Naive B cell (primary cell): ENCODE measurements around the gene TANC1. TPM values are rescaled to one million over a fixed set of nuclear protein-coding genes. Genes with fewer than 3 reads are reported as not detected.
"Not testable (repeated sequence)": the region's sequence is repeated elsewhere in the genome, so short reads cannot be mapped to it uniquely, and the experiment has no call there.

ENCODE experiments used
- ATAC-seq, 2 donors: fragments of 150-1000 bp; cut with Tn5 transposase; 2 replicates each; pipeline ENCODE4 v1.10.0; 2021; ENCODE audit warnings: low read depth in 2 of 2, mild to moderate bottlenecking in 2 of 2, moderate library complexity in 2 of 2
- DNase-seq: peaks from one replicate; pipeline ENCODE4 v3.0.0; 2022
- H3K27ac Mint-ChIP-seq, 6 donors: one replicate each; pipeline ENCODE4 v1.8.0; 2020 to 2022; ENCODE audit warnings: mild to moderate bottlenecking in 6 of 6, mixed read lengths in 6 of 6, moderate library complexity in 5 of 6, inconsistent platforms in 2 of 6
- H3K27me3 Mint-ChIP-seq, 3 donors: one replicate each; pipeline ENCODE4 v1.8.0; 2021 to 2022; ENCODE audit warnings: mixed read lengths in 3 of 3, mild to moderate bottlenecking in 1 of 3
- H3K36me3 Mint-ChIP-seq, 2 donors: one replicate each; pipeline ENCODE4 v1.8.0; 2020 to 2022; ENCODE audit warnings: mixed read lengths in 2 of 2, inconsistent platforms in 1 of 2, mild to moderate bottlenecking in 1 of 2
- H3K4me1 Mint-ChIP-seq, 3 donors: one replicate each; pipeline ENCODE4 v1.8.0; 2020 to 2022; ENCODE audit warnings: mixed read lengths in 3 of 3, inconsistent platforms in 1 of 3, mild to moderate bottlenecking in 1 of 3, moderate library complexity in 1 of 3
- H3K4me3 Mint-ChIP-seq, 8 donors: one replicate each; pipeline ENCODE4 v1.8.0; 2020 to 2022; ENCODE audit warnings: mild to moderate bottlenecking in 8 of 8, mixed read lengths in 8 of 8, moderate library complexity in 8 of 8, inconsistent platforms in 2 of 8
- H3K9me3 Mint-ChIP-seq, 7 donors: one replicate each; pipeline ENCODE4 v1.8.0; 2020 to 2022; ENCODE audit warnings: mixed read lengths in 7 of 7, mild to moderate bottlenecking in 5 of 7, inconsistent platforms in 2 of 7, moderate library complexity in 1 of 7
- polyA plus RNA-seq, 6 donors: library from polyadenylated mRNA; unstranded; fragments of 300-500 nt; fragmentation: Illumina TruSeq; gene quantifications; one replicate each; pipeline ENCODE4 v1.2.3, GENCODE V29; 2021; ENCODE audit warnings: low read depth in 6 of 6

TANC1 gene
- polyA plus RNA-seq, 6 donors from 2014 or later = 0.05 to 0.16 (median 0.09) TPM; not detected in 2

DNA sequence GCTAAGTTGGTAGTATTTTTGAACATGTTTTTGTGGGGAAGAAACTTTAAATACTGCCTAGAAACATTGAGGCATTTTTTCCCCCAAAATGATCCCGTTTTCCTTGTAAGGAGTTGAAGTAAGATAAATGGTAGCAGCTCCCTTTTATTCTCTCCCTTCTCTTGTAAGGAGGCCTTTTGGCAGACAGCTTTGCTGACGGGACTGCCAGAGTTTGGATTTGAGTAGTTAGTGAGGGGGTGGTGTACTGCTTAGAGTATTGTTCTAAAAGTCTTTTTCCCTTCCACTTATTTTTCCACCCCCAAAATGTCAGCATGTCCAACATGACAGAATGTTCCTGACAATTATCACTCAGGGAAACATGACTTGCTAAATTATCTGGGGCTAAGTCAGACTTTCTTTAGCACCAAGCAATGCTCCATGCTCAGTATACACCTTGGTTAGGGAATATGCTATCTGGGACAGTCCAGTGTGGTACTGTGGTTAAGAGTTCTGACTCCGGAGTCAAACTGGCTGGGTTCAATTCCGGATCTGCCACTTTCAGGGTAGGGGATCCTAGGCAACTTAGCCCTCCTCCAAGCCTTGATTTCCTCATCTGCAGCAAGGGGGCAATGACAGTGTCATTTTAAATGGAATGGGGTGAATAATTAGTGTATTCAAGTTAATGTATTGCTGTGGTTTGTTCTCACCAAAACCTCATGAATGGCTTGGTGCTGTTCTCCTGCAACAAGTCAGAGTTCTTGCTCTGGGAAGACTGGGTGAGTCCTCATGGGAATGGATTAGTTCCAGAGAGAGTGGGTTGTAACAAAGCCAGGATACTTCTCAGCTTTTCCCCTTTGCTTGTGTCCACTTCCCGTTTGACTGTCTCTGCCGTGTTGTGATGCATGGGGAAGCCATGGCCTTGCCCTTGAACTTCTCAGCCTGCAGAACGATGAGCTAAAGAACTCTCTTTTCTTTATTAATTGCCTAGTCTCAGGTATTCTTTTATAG is 116.2 kb downstream of the TANC1 start:
- ATAC-seq (no peak), DNase-seq (no peak)
- Mint-ChIP-seq H3K27ac (peak overlapping the region in 2 of 6 donors; percentile 16 to 52), H3K9me3 (peaks cover 0 to 2% (median 0%) of the 10 kb centered on the region in 7 donors), H3K27me3 (peaks cover 0 to 7% (median 0%) of the 10 kb centered on the region in 3 donors), H3K4me1 (peaks cover 19 to 32% (median 21%) of the 10 kb centered on the region in 3 donors), H3K4me3 (no peak overlapping the region), H3K36me3 (peaks cover 0 to 7% of the 10 kb centered on the region in 2 donors)

DNA sequence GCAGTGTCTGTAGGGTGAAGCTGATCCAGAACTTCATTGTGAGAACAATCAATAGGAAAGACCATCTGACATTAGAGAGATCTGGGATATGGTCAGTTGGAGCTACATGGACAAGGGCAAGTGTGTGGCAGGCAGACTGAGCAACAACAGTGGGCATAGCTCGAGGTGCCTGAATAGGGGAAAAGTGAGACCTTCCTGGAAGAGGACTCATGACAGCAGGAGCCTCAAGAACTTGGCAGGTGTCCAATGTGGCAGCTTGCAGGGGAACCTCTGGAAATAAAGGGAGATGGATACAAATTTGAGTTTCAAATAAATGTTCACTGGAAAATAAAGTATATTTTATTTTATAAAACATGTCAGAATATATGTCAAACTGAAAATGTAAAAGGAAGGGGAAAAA is 117.9 kb downstream of the TANC1 start:
- ATAC-seq (no peak), DNase-seq (no peak)
- Mint-ChIP-seq H3K27me3 (peaks cover 0 to under 1% (median 0%) of the 10 kb centered on the region in 3 donors), H3K36me3 (peaks cover 0 to 7% of the 10 kb centered on the region in 2 donors), H3K9me3 (peaks cover 0 to 2% (median 0%) of the 10 kb centered on the region in 7 donors), H3K27ac (peak overlapping the region in 1 of 6 donors; percentile 16), H3K4me1 (peaks cover 28 to 49% (median 32%) of the 10 kb centered on the region in 3 donors), H3K4me3 (no peak overlapping the region)

DNA sequence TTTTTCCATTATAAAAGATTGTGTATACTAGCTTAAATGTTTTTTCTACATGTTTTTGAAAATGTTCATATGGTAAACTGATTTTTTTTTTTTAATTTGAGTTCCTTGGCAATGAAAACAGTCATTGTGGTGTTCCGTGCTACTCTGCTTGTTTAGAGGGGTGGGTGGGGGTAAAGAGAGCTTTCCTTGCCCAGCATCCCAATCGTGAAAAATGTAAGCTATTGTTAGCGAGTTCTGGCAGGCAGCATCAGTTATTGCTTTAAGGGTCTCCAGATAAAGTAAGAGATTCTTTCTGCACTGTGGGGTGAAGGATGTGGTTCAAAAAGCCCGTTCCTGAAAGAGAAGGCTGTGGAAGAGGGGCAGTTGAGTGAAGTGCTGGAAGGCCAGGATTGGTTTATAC is 118.4 kb downstream of the TANC1 start:
- Mint-ChIP-seq H3K27me3 (no peaks in the 10 kb centered on the region), H3K4me1 (peaks cover 32 to 54% (median 37%) of the 10 kb centered on the region in 3 donors), H3K27ac (peak overlapping the region in 2 of 6 donors; percentile 32 to 75), H3K36me3 (peaks cover 0 to 7% of the 10 kb centered on the region in 2 donors), H3K4me3 (peak overlapping the region in 2 of 8 donors; percentile 13 to 76), H3K9me3 (peaks cover 0 to 2% (median 0%) of the 10 kb centered on the region in 7 donors)
- no peak for DNase-seq
- no peak for ATAC-seq

DNA sequence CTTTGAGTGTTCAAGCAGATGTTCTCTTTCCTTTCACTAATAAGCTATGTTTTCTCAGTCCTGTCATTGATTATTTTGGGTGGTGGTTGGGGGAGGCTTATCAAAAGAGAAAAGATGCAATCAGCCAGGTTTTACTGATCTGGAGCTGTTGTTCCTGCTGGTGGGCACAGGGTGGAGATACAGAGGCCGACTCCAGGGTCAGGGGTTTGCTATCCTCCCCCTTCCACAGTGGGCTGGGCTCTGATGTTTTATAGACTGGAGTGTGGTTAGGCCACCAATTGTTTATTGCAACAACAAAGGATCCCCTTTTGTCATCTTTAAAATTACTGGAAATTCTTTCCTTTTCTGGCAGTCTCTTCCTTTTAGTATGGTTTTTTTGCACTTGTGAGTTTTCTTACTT is 120.5 kb downstream of the TANC1 start:
- ATAC-seq (no peak), DNase-seq (no peak)
- peak overlapping the region in 3 of 8 donors; percentile 8 to 26 (median 22) for H3K4me3 Mint-ChIP-seq
- peaks cover 0 to 2% (median 0%) of the 10 kb centered on the region in 7 donors for H3K9me3 Mint-ChIP-seq
- no peaks in the 10 kb centered on the region for H3K27me3 Mint-ChIP-seq
- peak overlapping the region in 4 of 6 donors; percentile 13 to 79 (median 62) for H3K27ac Mint-ChIP-seq
- peaks cover 0 to 7% of the 10 kb centered on the region in 2 donors for H3K36me3 Mint-ChIP-seq
- peaks cover 49 to 73% (median 56%) of the 10 kb centered on the region in 3 donors for H3K4me1 Mint-ChIP-seq

DNA sequence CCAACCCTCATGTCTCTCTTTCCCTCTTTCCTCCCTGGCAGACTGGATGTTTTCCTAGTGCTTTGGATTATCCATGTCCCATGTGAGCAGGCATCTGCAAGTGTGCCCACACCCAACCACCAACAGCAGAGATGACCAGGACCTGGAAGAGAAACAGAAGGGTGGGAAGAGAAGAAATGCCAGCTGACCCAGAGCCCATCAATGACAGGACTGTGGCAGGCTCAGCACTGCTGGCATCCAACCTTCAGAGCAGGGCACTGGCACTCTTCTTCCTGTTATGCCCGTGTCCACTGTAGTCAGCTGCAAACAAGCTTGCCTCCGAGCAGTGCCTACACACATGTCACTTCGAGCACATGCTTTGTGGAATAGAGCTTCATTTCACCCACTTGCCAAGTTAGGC is 121.1 kb downstream of the TANC1 start:
- Mint-ChIP-seq H3K4me3 (peak overlapping the region in 5 of 8 donors; percentile 33 to 47 (median 43)), H3K27ac (peak overlapping the region in 5 of 6 donors; percentile 4 to 93 (median 79))

DNA sequence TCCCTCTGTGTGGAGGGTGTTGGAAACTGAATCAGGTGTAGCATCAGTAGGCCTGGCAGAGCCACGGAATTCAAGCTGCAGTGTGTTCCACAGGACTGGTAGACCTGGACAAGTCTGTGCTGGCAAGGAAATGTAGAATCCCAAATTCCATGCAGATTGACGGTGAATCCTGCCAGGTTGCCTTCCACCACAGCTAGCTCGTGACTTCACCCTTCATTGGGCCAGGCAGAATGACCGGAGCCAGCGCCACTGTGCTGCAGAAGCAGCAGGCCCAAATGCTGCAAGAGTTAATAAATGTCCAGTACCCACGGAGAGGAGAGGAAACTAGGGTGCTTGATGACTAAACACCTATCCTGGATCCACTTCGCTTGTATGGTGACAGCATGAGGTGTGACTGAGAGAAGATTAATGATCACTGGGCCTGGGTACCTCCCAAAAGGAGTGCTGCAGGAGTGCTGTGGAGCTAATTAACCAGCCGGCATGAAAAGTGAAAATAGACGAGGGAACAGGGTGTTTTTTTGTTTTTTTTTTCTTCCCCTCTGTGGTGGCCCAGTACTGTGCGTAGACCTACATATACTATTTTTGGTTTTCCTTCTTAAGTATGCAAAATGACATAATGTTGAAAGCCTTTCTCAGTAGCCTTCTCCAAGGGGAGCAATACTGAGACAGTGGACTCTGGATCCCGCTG is 122.2 kb downstream of the TANC1 start:
- peak overlapping the region; percentile 21 to 89 (median 82) for H3K4me3 Mint-ChIP-seq
- H3K9me3 Mint-ChIP-seq = peaks cover 0 to 5% (median under 1%) of the 10 kb centered on the region in 7 donors
- ATAC-seq = peak; percentile 22 to 27
- no peaks in the 10 kb centered on the region for H3K27me3 Mint-ChIP-seq
- H3K4me1 Mint-ChIP-seq = peaks cover 49 to 80% (median 56%) of the 10 kb centered on the region in 3 donors
- H3K27ac Mint-ChIP-seq = peak overlapping the region; percentile 41 to 95 (median 83)
- peaks cover under 1 to 9% of the 10 kb centered on the region in 2 donors for H3K36me3 Mint-ChIP-seq
- peak; percentile 11 for DNase-seq

More for the DNA sequence above, 121.1 kb downstream of the TANC1 start:
- Mint-ChIP-seq H3K27me3 (no peaks in the 10 kb centered on the region), H3K4me1 (peaks cover 49 to 79% (median 56%) of the 10 kb centered on the region in 3 donors), H3K9me3 (peaks cover 0 to 2% (median 0%) of the 10 kb centered on the region in 7 donors), H3K36me3 (peaks cover 0 to 7% of the 10 kb centered on the region in 2 donors)
- DNase-seq (no peak), ATAC-seq (no peak)

DNA sequence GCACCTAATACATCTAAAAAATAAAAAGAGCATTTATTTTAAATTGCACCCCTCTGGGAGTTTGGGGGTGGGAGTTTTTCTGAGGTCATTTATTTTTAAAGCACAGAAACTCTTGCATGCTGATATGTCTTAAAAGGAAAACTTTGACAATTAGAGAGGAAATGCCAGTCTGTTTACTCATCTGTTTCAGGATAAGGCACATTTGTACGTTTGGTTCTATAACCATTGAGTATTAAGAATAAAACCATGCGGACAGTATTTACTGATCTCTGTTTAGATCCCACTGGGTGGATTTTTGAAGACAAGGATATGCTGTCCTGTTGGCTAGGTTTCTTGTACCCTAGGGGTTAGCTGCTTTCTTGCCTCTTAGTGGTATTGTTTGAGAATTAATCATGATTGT is 122.9 kb downstream of the TANC1 start:
- Mint-ChIP-seq H3K9me3 (peaks cover 1 to 11% (median 8%) of the 10 kb centered on the region in 7 donors), H3K36me3 (peaks cover 6 to 16% of the 10 kb centered on the region in 2 donors), H3K27ac (peak overlapping the region; percentile 12 to 95 (median 77)), H3K4me3 (peak overlapping the region; percentile 56 to 85 (median 80)), H3K4me1 (peaks cover 46 to 78% (median 56%) of the 10 kb centered on the region in 3 donors), H3K27me3 (no peaks in the 10 kb centered on the region)
- DNase-seq (no peak), ATAC-seq (no peak)

DNA sequence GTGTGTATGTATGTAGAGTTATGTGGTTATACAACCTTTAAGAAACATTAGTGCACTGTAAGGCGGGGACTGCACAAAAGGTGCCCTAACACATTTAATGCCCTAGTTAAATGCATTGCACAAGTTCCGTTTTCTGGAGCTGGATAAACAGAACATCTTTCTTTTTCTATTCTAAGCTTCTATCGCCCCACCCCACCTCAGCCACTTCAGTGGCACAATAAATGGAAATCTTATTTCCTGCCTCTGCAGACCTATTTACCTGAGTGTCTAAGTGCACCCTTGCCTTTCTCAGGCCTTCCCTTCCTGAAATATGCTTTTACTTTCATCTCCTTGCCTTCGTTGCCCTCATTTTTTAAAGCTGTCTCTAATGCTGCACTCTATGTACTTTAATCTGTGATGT is 123.5 kb downstream of the TANC1 start:
- Mint-ChIP-seq H3K4me1 (peaks cover 43 to 74% (median 53%) of the 10 kb centered on the region in 3 donors), H3K36me3 (peaks cover 12 to 22% of the 10 kb centered on the region in 2 donors), H3K27ac (peak overlapping the region; percentile 8 to 95 (median 58)), H3K27me3 (no peaks in the 10 kb centered on the region), H3K9me3 (peaks cover 4 to 16% (median 14%) of the 10 kb centered on the region in 7 donors), H3K4me3 (peak overlapping the region; percentile 33 to 85 (median 80))
- DNase-seq = peak; percentile 53
- ATAC-seq = peak; percentile 87 to 92

DNA sequence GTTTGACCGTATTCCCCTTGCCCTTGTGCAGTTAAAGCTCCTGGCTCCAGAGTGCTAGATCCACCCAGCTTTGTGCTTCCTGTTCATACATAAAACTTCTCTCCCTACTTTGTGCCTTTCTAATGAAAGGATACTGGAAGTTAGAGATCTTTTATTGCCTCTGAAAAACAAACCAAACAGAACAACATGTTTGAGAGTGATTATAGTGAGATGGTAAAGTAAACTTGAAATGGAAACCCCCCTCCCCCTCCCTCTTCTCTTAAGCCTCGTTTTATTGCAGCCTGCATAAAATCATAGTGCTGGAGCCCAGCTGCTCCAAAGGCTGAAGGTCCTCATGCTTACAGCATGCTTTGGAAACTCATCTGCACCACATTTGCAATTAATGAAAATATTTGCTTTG is 125.1 kb downstream of the TANC1 start:
- Mint-ChIP-seq H3K27me3 (no peaks in the 10 kb centered on the region), H3K36me3 (peaks cover 13 to 19% of the 10 kb centered on the region in 2 donors), H3K9me3 (peaks cover 4 to 22% (median 16%) of the 10 kb centered on the region in 7 donors), H3K4me1 (peaks cover 35 to 64% (median 45%) of the 10 kb centered on the region in 3 donors), H3K4me3 (peak overlapping the region in 5 of 8 donors; percentile 15 to 84 (median 42)), H3K27ac (peak overlapping the region; percentile 68 to 97 (median 78))
- DNase-seq (no peak), ATAC-seq (no peak)

DNA sequence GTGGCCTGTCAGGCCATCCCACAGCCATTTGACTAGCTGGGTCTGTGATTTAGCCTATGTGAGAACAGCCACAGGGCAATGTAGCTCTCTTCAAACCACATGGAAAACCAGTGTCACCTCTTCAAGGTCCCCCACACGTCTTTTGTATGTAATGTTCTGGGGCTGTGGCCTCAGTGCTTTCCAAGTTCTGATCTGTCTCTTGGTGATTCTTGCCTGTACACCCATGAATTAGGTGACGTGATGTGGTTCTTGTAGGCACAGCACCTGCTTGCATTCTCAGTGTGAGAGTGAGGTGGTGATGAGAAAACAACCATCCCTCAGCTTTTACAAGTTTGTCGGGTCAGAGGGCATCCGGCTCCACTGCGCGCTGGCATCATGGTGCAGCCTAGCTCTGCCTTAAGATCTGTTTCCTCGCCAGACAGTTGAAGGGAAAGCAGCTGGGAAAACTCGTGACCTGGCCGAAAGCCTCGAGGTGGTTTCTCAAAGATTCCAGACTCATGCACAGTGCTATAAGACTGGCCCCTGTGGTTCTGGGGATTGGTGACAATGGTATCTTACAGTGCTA is 125.8 kb downstream of the TANC1 start:
- no peak for ATAC-seq
- Mint-ChIP-seq H3K9me3 (peaks cover 4 to 22% (median 16%) of the 10 kb centered on the region in 7 donors), H3K27ac (peak overlapping the region in 3 of 6 donors; percentile 76 to 87 (median 84)), H3K4me1 (peaks cover 34 to 57% (median 39%) of the 10 kb centered on the region in 3 donors), H3K4me3 (peak overlapping the region in 1 of 8 donors; percentile 19), H3K27me3 (no peaks in the 10 kb centered on the region), H3K36me3 (peaks cover 13 to 19% of the 10 kb centered on the region in 2 donors)
- DNase-seq = no peak

DNA sequence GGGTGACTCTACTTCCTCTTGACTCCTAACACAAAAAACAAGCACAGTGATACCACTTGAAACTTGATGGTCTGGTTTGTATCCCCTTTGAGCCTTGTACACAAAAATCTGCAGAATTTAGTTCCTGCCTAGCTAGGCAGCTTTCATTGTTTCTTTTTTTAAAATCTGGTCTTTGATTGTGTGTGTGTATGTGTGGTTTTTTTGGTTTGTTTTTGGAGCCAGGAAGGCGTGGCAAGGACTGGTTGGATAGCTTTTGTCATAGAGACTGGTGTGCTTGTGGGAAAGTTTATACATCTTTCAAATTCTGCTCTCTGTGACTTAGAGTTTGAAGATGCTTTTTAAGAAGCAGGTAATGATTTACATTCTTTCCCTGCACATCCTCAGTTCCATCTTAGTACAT is 127.4 kb downstream of the TANC1 start:
- Mint-ChIP-seq H3K9me3 (peaks cover 4 to 22% (median 16%) of the 10 kb centered on the region in 7 donors), H3K4me1 (peaks cover 23 to 41% (median 26%) of the 10 kb centered on the region in 3 donors), H3K27me3 (no peaks in the 10 kb centered on the region), H3K36me3 (peaks cover 13 to 19% of the 10 kb centered on the region in 2 donors), H3K4me3 (no peak overlapping the region), H3K27ac (peak overlapping the region in 3 of 6 donors; percentile 5 to 72 (median 21))
- no peak for ATAC-seq
- no peak for DNase-seq

DNA sequence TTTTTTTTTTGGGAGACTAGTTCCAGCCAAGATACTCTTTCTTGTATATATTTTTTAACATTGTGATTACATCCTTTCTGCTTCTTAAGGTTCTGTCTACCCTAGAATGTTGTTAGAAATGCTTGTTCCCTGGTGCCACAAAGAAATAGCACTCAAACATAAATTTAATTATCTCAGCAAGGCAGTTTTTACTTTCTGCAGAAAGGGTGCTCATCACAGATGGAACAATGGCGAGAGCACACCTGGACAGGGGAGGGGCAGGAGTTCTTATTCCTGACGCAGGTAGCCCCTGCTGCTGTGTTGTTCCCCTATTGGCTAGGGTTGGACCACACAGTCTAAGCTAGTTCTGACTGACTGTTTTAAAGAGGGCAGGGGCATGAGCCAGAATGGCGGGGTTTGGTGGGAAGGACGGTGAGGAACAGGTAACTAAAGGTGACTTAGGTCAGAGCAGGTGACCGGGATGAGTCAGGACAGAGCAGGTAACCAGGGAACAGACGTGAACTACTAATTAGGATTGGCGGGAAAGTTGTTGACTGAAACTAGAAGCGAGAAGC is 127.9 kb downstream of the TANC1 start:
- not testable (repeated sequence) for ATAC-seq, H3K4me3 Mint-ChIP-seq, H3K27me3 Mint-ChIP-seq, DNase-seq
- peaks cover 4 to 22% (median 16%) of the 10 kb centered on the region in 7 donors for H3K9me3 Mint-ChIP-seq
- peaks cover 20 to 35% (median 24%) of the 10 kb centered on the region in 3 donors for H3K4me1 Mint-ChIP-seq
- peaks cover 13 to 19% of the 10 kb centered on the region in 2 donors for H3K36me3 Mint-ChIP-seq
- H3K27ac Mint-ChIP-seq = peak overlapping the region in 4 of 6 donors; percentile 7 to 80 (median 75)
